ENCODE results near the gene DYNC1I1.

DYNC1I1 gene

GRCh38 chr7:95971716-95972115, 199.4 kb downstream of the DYNC1I1 start:
- DNase-seq (ENCODE audit: low spot score) = no peak

- no peak for DNase-seq (ENCODE audit: low spot score)
Measured at GRCh38 chr7:95972523-95972922, 200.2 kb downstream of the DYNC1I1 start.

DNA sequence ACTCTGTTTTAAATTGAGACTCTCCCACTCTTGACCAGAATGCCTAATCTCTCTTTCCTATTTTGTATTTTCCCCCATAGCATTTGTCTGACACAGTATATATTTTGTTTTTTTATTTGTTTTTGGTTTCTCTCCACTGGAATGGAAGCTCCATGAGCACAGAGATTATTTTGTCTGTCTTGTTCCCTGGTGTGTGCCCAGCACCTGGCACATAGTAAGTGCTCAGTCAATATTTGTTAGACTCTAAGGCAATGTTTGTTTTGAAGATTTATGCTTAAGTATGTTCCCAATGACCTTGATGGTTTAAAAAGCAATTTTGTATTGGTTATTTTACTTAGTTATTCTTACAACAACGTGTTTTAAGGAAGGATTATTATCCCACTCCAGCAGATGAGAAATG, 201.8 kb downstream of the DYNC1I1 start:
- DNase-seq (ENCODE audit: low spot score) = no peak

DNA sequence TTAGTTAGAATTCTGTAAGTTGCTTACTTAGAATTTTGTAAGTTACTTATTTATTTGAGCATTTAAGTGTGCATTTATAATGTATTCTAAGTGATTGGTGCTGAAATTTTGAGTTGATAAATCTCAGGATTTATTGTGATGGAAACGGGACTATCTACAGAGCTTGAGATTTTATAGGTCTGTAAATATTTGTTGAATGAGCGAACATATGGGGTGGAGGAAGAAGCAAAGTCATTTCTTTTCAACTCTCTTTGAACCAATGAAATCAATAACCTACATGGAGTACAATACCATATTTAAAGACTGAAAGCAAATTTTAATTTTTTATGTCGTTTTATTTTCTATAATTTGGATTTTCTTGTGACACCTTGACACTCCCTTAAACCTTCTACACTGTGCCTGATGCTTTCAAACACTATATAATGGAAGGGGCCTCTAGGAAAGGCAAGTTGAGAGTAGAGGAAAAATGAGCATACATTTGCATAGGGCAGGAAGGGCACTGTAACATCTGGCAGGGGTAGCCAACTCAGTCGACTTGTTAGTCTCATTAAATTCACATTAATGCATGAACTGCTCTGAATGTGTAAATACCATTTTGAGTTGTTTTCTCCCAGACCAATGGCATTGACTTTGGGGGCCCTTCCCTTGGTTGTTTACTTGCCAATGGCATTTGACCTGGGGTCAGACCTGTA, 204.2 kb downstream of the DYNC1I1 start:
- DNase-seq (ENCODE audit: low spot score) = no peak

DNA sequence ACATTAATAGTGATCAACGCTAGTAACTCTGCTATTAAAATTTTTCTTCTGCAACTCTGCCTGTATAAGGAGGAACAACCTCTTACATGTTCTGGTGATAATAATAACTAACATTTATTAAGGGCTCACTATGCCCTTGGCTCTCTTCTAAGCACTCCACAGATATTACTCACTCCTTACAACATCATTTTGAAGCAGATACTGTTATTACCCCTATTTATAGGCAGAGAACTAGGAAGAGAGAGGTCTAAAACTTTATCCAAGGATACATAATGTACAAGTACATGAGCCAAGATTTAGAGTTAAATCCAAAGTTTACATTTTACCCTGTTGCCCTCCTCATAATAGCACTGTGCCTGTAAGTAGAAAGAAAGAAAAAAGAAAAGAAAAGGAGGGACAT, 205.6 kb downstream of the DYNC1I1 start:
- no peak for DNase-seq (ENCODE audit: low spot score)

- DNase-seq (ENCODE audit: low spot score) = no peak
Measured at GRCh38 chr7:95980167-95980566, 207.8 kb downstream of the DYNC1I1 start.

DNA sequence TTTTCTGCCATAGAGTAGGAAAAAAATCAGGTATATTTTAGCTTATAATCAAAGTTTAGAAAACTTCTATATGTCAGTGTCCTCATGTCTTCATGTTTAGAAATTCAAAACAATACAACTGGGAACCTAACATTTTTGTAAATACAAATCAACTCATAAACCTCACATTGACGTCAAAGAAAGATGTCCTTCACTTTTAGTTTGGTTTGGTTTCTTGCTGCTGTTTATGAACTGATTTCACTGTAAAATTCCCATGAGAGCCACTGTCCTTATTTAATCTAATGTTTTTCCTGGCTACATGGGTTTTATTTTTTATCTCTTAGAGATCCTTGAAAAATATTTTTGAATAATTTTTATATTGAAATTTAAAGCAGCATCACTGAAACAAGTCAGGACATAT, 208.4 kb downstream of the DYNC1I1 start:
- no peak for DNase-seq (ENCODE audit: low spot score)

DNA sequence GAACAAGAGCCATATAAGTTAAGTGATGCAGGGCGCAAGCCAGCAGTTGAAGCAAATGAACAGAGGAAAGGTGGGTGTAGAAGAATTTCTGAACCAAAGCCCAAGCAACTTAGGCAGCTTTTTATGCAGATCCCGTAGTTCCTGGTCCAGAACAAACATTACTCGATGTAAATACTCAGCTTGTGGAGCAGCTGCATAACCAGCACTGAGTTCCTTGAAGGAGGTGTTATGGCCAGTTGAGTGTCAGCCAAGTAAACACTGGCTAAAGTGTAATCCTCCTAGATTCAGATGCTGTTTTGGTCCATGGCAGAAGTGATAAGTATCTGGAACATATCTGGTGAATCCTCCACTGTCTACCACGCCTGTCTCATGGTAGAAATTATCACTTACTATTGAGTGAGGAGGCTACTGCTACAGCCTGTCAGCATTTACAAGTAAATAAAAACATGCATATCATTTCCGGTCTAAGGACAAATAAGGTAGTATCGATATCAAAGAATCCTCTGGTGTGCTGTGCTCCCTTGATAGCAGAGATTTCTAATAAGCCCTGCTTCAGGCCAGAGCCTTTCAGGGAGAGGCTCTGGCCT, 213.9 kb downstream of the DYNC1I1 start:
- DNase-seq (ENCODE audit: low spot score) = no peak

DNA sequence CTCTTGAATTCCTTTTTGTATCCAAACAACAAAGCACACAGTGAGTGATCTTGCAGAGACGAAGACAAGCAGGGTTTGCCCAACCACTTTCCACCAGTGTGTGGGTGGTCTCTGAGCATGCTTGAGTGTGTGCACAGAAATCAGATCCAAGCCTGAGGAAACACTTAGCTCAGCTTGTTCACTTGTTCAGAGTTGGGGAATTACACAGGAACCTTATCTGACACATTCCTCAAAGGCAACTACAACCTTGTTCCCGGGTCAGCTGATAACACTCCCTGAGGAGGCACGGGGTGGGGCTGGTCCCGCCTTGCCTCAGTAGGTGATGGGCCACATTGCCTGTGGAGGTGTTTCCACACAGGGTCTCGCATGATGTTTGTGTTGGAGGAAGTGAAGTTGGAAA, 216.9 kb downstream of the DYNC1I1 start:
- no peak for DNase-seq (ENCODE audit: low spot score)

DNA sequence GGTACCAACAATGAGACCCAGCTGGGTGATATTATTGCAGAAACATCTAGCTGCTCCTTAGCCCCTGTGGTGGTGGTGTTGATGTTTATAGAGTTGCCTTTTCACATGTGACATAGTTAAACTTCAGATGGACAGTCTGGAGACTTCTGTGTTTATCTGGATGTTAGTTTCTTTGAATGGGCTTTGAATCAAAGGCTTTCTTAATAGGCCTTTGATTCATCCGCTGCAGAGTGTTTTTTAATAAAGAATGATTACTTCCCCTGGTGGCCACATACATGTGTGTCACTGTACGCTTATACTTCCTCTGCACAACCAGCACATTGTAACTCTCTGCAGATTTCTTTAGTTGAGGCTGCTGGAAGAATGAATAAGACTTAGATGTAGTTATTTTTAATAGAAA, 221.0 kb downstream of the DYNC1I1 start:
- DNase-seq (ENCODE audit: low spot score) = no peak

GRCh38 chr7:95996174-95996573, 223.8 kb downstream of the DYNC1I1 start:
- no peak for DNase-seq (ENCODE audit: low spot score)

DNA sequence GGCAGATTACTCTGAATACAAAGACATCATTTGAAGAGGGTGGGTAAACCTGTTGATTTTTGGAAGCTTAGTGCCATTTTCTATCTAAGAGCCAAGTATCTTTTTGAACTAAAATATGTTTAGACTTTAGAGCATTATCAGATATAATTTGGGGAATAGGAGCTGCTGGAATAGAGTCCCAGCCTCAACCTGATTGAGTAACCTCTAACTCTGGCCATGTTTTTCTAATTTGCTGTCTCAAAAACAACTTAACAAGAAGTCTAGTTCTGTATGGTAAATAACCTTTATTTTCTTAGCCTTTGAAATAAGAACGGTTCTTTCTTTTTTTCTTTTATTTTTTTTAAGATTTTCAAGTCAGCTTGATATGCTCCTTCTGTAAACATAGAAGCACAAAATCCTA, 224.5 kb downstream of the DYNC1I1 start:
- no peak for DNase-seq (ENCODE audit: low spot score)

DNA sequence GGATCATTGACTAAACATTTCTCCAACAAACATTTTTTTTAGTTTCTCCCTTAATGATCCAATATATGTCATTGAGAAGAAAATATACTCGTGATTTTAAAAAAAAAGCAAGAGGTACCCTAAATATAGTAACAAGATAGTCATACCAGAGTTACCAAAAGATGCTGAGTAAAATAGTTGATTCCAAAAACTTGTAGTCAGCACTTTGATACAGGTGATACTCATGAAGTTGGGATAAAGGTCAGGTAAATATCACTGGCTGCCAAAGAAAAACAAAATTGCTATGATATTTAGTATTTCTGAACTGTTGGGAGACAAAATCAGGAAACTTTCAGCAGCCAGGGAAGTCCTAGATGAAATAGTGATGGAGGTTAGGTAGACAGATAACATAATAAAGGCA, 225.3 kb downstream of the DYNC1I1 start:
- no peak for DNase-seq (ENCODE audit: low spot score)

GRCh38 chr7:95999481-95999880, 227.1 kb downstream of the DYNC1I1 start:
- DNase-seq (ENCODE audit: low spot score) = no peak

DNA sequence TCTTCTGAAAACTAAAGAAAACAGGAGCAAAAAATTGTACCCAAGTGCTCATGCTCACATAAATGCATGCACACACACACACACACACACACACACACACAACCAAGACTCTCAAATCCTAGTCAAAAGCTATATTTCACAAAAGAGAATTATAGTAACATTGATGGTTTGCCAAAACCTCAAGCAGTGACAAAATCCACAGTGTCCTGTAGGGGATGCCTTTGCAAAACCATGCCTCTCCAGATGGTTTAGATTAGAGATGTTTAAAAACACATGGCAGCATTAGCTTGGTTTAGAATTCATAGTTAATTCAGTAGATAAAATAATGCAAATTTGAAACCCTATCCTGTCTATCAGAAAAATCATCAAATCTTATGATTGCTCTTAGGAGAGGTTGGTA, 232.2 kb downstream of the DYNC1I1 start:
- DNase-seq (ENCODE audit: low spot score) = no peak

GRCh38 chr7:96005271-96005670, 232.9 kb downstream of the DYNC1I1 start:
- no peak for DNase-seq (ENCODE audit: low spot score)

DNA sequence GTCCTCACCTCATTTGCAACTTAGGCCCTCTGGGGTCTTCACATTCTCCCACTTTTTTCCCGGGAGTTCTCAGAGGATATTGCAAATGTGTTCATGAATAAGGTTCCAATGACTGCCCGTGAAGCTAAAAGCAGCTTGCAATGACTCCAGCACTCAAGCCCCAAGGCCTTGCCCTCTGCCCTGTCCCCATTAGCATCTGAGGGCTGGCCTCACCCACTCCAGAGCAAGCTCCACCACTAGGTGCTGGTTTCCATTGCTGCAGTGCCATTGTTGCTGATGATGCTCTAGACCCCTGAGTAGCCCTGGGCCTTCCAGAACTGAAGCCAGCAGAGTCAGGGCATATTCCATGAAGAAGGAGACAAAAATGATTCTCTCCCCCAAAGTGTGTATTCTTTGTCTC, 236.8 kb downstream of the DYNC1I1 start:
- DNase-seq (ENCODE audit: low spot score) = no peak

DNA sequence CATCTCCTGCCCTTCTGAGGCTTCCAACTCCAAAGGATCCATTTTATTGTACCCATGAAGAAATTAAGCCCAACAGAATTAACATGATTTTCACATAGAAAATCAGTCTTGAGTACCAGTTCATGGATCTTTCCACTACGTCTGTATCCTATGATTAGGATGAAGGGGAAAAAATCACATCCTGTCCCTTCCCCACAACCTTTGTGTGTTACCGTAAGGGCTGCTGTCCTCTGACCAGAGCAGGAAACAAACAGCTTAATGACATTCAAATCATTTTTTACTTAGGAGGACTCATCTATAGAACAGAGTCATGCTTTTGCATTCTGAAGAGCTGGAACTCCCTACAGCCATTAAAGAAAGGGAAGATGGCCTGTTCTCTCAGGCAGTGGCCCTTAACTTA, 241.5 kb downstream of the DYNC1I1 start:
- DNase-seq (ENCODE audit: low spot score) = no peak

- DNase-seq (ENCODE audit: low spot score) = no peak
Measured at GRCh38 chr7:96014617-96015016, 242.3 kb downstream of the DYNC1I1 start.

GRCh38 chr7:96016056-96016586, 243.8 kb downstream of the DYNC1I1 start:
- no peak for DNase-seq (ENCODE audit: low spot score)

DNA sequence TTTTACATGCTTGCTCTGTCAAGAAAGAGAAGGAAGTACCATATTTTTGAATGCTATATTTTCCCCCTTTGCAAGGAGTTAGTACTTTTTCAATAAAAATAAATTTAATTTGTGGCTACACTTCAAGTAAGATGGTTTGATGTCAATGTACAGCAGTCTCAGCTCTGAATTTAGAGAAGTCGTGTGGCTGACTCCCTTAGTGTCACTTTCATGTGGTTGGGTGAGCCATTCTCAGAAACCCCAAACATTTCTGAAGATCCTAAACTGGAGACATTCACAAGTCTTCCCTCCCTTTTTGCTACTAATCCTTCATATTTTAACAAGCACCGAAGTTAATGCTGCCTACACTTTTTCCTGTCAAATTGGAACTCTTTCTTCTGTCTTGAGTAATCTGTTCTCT, 244.4 kb downstream of the DYNC1I1 start:
- DNase-seq (ENCODE audit: low spot score) = no peak

GRCh38 chr7:96017877-96018276, 245.5 kb downstream of the DYNC1I1 start:
- no peak for DNase-seq (ENCODE audit: low spot score)

DNA sequence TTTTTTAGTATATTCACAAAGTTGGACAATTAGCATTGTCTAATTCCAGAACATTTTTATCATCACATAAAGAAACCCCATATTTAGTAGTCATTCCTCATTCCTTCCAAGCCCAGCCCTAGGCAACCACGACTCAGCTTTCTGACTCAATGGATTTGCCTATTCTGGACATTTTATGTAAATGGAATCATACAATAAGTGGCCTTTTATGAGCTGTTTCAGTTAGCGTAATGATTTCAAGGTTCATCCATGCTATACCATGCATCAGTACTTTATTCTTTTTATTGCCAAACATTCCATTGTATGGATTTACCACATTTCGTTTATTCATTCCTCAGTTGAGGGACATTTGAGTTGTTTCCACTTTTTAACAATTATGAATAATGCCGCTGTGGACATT, 249.2 kb downstream of the DYNC1I1 start:
- no peak for DNase-seq (ENCODE audit: low spot score)

DNA sequence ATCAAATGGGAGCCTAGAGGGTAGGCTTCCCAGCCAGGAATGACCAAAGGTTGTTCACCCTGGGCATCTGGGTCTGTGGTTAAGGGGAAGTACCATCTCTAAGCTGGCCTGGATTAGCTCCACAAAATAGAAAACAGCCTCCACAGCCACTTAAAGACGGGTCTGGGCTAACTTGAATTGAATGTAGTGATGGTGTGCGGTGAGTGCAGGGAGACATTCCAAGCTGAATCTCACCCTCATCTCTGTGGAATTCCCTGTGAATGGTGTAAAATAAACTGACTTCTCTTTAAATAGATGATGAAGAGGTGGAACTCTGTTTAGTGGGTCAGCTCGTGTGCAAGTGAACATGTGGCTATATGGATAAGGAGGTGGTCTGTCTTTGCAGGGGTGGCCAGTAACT, 251.0 kb downstream of the DYNC1I1 start:
- no peak for DNase-seq (ENCODE audit: low spot score)

Data from left forelimb (tissue), 1 donor.